GM21723 (cell line): ENCODE results near the gene LDB2.
"Not testable (repeated sequence)": the region's sequence is repeated elsewhere in the genome, so short reads cannot be mapped to it uniquely, and the experiment has no call there.

Experiments
- ATAC-seq: cut with Tn5 transposase; IDR thresholded peaks from one replicate; pipeline ENCODE4 v1.9.1; 2021; ENCODE audit warnings: mild to moderate bottlenecking, moderate library complexity; ENCODE audit not compliant: unreplicated experiment

Gene LDB2

DNA sequence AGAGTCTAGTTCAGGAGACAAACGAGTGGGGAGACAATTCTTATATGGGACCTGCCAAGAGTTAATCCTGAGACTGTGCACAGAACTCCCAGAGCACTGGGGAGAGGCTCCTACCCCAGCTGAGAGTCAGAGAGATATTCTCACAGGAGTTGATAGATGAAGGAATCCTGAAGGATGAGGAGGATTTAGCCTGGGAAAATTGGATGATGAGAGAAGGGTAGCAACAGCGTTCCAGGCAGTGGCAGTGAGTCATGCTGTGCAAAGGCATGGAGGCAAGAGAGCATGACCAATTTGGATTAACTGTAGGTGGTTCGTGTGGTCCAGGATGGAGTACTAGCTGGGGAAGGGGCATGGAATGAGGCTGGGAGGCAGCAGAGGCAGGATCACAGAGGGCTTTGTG, 318.6 kb downstream of the LDB2 start:
- ATAC-seq: no peak

DNA sequence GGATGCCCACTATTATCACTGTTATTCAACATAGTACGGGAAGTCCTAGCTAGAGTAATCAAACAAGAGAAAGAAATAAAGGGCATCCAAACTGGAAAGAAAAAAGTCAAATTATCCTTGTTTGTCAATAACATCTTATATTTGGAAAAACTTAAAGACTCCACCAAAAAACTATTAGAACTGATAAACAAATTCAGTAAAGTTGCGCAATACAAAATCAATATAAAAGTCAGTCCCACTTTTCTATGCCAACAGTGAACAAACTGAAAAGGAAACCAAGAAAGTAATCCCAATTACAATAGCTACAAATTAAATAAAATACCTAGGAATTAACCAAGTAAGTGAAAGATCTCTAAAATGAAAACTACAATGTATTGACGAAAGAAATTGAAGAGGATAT, 321.3 kb downstream of the LDB2 start:
- ATAC-seq: no peak

DNA sequence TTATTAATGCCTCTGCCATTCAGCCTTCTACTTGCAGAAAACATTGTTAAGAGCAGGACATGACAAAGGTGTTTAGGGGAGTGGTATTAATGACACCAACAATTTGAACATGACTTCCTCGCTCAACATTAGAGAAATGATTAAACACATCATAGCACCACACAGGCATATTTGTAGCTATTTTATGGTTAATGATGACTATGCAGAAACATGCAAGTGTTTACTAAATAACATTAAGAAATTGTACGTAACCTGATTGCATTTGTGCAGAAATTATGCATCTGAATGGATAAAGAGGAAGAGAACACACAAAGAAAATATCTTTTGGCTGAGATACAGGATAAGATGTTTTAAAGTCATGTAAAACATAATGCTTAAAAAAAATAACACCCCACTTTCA, 323.5 kb downstream of the LDB2 start:
- no peak for ATAC-seq

DNA sequence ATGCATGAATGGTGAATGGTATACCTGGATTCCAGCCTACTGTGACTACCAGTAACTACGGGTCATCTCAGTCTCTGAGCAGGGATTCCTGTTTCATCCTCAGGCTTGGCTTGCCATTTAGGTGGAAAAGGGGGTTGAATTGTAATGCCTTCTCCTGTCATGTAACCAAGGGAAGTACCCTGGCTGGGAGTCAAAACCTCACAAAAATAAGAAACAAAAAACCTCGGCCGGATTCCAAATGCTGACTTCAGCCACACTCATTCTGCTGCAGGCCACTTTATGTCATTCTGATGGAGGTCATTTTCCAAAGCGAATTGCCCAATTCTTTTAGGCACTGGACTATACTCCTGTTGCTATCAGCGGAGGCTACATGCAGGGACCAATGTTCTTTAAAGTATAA, 324.7 kb downstream of the LDB2 start:
- ATAC-seq: no peak

DNA sequence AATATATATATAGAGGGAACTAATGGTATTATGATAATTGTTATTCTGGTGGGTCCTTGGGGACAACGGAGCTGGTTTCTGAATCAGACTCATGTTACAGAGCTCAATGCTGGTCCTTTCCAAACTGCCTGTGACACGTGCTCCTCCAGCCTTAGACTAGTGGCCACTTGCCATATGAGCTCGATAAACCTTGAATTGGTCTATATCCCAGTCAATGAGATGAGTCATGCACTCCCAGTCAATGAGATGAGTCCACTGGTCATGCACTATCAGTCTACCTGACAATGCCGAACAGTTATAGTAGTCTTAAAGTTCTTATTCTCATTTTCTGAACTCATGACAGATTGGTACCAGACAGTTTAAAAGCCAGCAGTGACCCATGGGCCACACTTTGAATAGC, 325.2 kb downstream of the LDB2 start:
- no peak for ATAC-seq

DNA sequence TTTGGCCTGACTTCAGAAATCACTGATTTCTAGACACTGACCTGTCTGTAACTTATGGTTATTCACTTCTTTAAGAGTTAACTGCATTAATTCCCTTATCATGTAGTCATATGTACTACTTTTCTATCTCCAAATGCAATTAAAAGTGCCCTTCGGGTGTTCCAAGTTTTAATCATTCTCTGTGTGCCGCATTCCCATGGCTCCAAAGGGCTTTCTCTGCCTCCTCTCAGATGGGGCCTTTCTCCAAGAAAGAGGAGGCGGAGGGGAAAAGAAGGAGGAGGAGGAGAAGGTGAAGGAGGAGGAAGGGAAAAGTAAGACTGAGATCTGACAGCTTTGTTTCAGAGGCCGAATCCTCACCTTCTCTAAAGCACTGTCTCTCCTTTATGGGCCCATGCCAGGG, 325.8 kb downstream of the LDB2 start:
- no peak for ATAC-seq

DNA sequence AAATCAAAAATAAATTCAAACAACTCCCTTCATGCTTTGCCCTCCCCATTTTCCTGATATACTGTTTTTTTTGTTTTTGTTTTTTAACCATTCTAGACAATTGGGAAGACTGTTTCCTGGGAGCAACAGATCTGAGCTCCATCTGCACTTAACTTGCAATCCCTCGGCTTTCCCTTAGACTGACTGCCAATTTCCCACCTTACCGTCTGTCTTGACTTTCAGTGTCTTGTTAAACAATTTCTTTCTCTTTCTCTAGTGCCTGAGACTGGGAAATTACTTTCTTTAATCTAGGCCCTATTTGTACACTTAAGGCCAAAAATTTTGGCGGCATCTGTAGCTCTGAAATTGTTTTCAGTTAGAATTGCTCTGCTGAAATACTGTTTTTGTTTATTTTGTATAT, 326.3 kb downstream of the LDB2 start:
- no peak for ATAC-seq

DNA sequence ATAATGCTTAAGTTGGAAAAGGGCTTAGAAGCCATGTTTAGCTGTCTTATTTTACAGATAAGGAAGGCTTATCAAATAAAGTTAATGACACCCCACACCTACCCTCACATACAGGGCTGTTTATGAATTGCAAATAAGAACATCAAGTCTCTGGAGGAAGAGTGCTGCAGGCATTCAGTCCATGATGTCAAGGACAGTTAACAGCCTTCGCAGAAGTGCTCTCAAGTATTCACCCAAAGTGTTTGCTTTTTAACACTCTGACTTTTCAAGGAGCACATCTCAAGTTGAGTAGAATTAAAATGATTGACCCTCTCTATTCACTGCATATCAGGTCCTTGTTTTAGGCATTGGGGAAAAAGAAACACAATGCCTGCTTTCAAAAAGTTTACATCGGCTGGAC, 328.7 kb downstream of the LDB2 start:
- no peak for ATAC-seq

DNA sequence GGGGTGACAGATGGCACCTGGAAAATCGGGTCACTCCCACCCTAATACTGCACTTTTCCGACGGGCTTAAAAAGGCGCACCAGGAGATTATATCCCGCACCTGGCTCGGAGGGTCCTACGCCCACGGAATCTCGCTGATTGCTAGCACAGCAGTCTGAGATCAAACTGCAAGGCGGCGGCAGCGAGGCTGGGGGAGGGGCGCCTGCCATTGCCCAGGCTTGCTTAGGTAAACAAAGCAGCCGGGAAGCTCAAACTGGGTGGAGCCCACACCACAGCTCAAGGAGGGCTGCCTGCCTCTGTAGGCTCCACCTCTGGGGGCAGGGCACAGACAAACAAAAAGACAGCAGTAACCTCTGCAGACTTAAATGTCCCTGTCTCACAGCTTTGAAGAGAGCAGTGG, 341.1 kb downstream of the LDB2 start:
- not testable (repeated sequence) for ATAC-seq

DNA sequence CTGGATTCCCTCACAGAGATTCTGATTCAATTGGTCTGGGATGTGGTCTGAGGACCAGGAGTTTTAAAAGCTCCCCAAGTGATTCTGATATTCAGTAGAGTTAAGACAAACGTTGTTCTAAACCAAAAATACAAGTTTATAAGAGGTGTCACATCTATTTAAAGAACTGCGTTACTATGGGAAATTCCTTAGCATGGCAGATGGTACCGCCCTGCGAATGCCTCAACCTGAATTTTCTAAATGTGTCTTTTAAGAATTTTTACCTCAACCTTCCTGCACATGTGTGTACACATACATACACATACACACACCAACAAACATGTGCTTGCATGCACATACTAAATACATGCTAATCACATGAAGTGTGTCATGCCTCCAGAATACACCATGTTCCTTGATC, 343.3 kb downstream of the LDB2 start:
- no peak for ATAC-seq

DNA sequence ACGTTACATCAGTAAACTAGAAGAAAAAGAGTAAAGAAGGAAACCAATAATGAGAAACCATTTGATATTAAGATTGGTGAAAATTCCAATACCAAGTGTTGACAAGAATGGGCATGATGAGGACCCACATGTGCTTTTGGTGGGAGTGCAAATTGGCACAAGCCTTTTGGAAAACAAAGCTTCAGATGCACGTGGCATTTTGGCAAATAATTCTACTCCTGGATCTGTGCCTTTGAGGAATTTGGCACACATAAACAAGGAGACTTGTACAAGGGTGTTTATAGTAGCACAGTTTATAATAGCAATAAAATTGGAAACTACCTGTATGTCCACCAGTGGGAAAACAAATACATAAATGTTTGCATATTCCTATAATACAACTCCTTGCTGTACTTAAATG, 347.9 kb downstream of the LDB2 start:
- no peak for ATAC-seq

DNA sequence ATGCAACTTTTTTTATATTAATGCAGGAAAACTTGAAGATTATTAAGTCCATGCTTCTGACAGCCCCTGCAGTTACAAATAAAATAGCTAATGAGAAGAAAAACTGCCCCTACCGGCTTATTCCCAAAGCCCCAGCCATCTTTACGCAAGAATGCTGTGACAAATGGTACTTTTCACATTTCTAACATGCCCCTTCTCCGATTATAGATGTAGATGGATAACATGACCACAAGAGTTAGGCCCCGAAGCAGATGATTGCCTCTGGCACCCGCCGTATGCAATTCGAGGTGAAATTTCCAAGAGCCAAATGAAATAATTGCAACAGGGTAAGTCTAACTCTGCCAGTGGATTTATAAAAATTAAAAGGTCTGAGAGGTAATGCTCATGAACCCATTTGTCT, 352.8 kb downstream of the LDB2 start:
- ATAC-seq: no peak

DNA sequence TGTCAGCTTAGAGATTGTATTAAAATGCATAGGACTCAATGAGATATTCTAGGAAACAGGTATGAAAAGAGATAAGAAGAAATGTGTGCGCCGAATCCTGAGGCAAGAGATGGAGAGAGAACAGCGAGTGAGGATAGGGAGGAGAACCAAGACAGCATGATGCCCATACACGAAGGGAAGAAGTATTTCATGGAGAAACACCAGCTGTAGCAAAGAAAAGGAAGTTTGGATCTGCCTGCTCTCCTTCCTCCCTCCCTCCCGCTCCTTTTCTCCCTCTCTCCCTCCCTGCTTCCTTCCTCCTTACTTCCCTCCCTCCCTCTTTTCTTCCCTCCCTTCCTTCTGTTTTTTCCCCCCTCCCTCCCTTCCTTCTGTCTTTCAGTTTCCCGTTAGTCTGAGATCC, 353.6 kb downstream of the LDB2 start:
- ATAC-seq: no peak

DNA sequence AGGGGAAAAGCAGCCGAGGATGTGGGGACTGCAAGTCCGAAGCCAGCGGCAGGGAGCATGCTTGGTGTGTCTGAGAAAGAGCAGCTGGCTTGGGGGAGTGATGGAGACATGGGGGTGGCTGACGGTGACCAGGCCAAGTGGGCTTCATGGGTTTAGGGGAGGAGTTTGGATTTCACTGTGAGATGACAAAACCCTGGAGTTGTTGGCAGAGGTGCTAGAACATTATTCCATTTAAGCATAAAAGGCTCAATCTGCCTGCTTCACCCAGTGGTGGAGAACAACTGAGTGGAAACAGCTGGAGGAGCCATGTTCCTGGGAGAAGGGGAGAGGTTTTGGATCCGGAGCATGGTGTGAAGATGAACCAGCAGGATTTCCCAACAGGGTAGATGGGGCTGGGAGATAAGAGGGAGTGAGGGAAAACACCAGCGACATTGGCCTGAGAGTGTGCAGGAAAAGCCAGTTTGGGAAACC, 354.2 kb downstream of the LDB2 start:
- no peak for ATAC-seq

DNA sequence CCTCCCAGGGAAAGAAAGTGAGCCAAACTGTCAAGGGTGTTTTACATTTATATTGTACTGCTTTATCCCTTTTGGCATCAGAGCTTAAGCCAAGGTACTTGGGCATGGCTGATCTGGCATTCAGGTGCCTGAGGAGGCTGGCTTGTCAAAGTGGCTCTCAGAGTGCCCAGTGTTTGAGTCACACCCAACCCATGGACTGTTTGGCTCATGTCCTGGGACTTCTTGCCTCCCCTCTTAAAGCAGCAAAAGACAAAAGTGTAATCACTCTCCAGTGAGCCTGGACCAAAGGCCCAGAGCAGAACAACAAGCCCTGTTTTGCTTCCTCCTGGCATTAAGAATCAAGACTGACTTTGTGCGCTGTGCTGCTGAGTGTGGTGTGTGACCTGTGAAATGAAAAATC, 360.5 kb downstream of the LDB2 start:
- no peak for ATAC-seq

DNA sequence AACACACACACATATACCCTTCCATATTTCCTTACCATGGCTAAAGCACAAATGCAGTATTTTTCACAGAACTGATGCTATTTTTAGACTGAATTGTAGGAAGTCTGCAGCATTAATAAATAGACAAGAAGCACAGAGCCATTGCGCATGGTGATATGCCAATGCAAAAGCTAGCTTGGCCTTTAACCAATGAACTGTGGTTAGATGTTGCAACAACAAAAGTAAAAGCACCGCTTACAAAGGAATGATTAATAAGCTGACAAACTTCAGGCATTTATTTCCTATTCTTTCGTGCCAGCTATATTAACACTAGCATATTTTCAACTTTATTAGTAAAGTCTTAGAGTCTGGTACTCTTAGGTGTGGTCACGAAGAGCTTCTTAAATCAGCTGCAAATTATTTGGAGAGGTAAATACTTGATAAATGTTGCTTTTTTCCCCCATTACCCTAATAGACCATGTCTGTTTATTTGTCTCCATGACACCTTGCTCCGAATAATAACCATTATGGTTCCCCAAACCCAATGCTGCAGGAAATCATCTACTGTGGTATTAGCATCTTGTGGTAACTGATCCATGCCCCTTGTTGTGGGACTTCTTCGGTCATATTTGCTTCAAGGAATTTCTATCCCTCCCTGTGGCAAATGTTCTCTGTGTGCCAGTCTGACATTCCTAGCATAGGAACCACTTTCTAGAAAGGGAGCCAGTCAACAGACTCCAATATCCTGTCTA, 366.0 kb downstream of the LDB2 start:
- ATAC-seq: no peak

DNA sequence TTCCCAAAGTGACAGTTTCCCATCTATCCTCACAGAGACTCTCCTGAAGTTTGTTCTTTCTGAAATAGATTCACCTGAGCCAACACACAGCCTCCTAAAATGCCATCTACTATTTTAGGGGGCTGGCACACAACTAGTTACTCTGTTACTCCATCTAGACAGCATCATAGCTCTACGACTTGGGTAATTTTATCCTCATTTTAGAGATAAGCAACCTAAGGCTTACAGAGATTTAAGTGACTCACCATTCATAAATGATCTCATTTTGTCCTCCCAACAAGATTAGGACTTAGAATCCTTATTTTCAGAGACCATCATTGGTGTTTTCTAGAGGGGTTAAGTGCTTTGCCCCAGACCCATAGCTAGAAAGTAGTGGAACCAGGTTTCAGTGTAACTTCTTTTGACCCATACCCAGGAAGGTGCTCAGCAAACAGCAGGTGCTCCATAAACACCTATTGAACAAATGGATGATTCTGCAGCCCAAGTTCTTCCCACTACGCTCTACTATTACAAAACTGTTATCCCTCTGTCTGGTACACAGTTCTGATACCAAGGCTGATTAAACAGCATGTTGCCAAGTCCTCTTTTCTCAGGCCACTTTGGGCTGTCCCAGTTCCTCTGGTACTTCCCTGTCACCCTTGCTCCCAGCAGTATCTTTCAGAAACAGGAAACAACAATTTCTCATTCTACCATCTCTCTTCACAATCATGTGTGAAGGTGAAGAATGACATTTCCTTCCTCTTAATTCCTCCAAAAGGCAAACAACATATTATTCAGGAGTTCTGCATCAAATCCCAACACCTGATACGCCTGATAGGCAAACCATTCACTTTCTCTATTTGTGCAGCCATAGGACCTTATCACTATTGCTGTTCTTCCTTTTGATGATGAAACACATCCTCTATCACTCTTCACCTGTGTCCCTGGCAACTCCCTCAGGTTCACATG, 367.5 kb downstream of the LDB2 start:
- ATAC-seq: no peak

DNA sequence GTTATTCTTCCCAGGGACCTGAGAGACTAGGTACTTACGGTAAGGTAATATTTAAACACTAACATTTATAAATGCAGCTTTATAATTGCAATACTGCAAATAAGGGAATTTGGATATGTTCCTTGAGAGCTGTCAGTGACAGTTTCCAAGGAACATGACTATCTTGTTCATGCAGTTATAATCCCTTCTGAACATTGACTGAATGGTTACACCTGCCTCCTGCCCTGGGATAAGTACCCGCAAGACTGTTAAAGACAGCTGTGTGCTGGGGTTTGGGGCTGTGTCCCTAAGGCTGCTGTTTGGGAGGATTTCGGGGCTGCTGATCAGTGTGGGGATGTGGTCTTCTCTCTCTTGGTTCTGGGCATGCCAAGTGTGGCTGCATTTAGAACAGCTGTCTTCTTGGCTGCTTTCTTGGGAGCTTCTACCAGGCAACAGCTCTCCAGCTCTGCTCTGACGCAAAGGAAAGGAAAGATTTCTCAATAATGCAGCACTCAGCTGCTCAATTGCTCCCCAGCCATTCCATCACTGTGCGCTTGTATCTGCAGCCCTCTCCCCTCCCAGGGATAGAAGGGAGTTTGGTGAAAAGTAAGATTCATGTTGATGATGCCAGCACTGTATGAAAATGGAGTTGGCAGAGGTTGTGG, 373.4 kb downstream of the LDB2 start:
- ATAC-seq: no peak

DNA sequence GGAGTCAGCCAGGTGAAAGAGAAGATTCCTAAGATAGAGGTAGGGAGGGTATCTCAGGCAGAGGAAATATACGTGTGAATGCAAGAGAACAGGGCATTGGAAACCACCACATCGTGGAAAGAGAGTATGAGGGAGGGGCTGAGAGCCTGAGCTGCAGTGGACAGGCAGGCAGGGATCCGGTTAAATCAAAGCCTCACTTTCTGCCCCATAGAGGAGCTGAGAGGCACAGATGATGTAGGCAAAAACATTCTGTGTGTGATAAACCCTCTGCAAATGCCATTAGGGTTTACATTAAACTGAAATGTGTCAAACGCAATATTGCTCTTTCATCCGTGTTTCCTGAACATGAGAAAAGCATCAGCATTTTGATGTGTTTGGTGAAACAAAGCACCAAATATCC, 374.0 kb downstream of the LDB2 start:
- ATAC-seq: no peak

DNA sequence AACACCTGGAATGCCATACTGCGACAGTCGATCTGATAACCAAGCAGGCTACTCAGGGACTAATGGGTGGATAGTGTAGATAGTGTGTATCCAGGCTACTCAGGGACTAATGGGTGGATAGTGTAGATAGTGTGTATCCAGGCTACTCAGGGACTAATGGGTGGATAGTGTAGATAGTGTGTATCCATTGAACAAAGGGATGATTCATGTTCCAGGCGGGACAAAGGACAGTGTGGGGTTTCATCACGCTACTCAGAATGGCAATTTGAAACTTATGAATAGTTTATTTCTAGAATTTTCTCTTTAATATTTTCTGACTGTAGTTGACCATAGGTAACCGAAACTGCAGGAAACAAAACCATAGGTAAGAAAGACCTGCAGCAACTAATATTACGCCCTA, 374.9 kb downstream of the LDB2 start:
- not testable (repeated sequence) for ATAC-seq

DNA sequence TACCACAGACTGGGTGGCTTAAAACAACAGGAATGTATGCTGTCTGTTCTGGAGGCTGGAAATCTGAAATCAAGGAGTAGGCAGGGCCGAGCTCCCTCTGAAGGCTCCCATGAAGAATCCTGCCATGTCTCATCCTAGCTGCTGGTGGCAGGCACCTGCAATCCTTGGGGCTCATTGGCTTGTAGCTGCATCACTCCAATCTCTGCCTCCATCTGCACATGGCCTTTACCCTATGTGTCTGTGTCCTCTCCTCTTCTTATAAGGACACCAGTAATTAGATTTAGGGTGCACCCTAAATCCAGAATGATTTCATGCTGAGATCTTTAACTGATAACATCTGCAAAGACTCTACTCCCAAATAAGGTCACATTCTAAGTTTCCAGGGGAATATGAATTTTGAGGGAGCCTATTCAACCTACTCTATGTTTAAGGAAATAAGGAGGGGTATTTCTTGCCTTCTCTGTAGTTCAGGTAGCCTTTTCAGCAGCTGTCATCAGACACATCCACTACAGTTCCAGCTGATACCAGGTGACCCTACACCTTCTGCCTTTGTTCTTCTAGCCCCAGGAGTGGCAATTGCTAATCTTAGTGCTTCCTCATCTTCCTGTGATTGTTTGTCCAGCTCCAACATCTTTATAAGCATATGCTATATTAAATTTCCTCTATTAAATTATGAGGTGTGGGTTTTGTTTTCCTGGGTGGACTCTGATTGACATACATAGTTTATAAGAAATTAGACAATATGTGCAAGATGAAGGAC, 377.1 kb downstream of the LDB2 start:
- ATAC-seq: no peak
